Occipital lobe (tissue), 2 donors: Measurements from ENCODE around the gene EFNA5. TPM values are rescaled to one million over a fixed set of nuclear protein-coding genes. Genes with fewer than 3 reads are reported as not detected.

Experiments used
- DNase-seq: peaks from one replicate; lab custom pipeline; 2025; lab: John Stamatoyannopoulos, UW
- total RNA-seq: library from RNA; depleted of rRNA; stranded (reverse); fragments of >200 nt; gene quantifications from one replicate; pipeline ENCODE4 v1.2.3, GENCODE V29; 2014

The EFNA5 gene
- 14.5 TPM for total RNA-seq

GRCh38 chr5:107670932-107671741, at the start of gene EFNA5:
EFNA5 (minus strand) TSS chr5:107670937.
- no peak for DNase-seq

- no peak for DNase-seq
Measured at GRCh38 chr5:107719034-107719606, 48.4 kb upstream of the EFNA5 start.

- no peak for DNase-seq
Measured at GRCh38 chr5:107717816-107718215, 47.1 kb upstream of the EFNA5 start.

GRCh38 chr5:107713228-107713627, 42.5 kb upstream of the EFNA5 start:
- DNase-seq, result no peak

GRCh38 chr5:107712359-107712870, 41.7 kb upstream of the EFNA5 start:
- DNase-seq, result no peak

- DNase-seq, result no peak
Measured at GRCh38 chr5:107705402-107706014, 34.8 kb upstream of the EFNA5 start.

- DNase-seq, result no peak
Measured at GRCh38 chr5:107704681-107705401, 34.1 kb upstream of the EFNA5 start.

- DNase-seq, result no peak
Measured at GRCh38 chr5:107700481-107700880, 29.7 kb upstream of the EFNA5 start.

GRCh38 chr5:107699425-107699824, 28.7 kb upstream of the EFNA5 start:
- DNase-seq, result no peak

- DNase-seq, result no peak
Measured at GRCh38 chr5:107698286-107698685, 27.5 kb upstream of the EFNA5 start.

GRCh38 chr5:107696498-107696897, 25.8 kb upstream of the EFNA5 start:
- no peak for DNase-seq

GRCh38 chr5:107696080-107696479, 25.3 kb upstream of the EFNA5 start:
- DNase-seq, result no peak

GRCh38 chr5:107687937-107688336, 17.2 kb upstream of the EFNA5 start:
- no peak for DNase-seq

GRCh38 chr5:107687404-107687803, 16.7 kb upstream of the EFNA5 start:
- no peak for DNase-seq

- DNase-seq, result no peak
Measured at GRCh38 chr5:107682533-107682932, 11.8 kb upstream of the EFNA5 start.

- no peak for DNase-seq
Measured at GRCh38 chr5:107680799-107681198, 10.1 kb upstream of the EFNA5 start.

- no peak for DNase-seq
Measured at GRCh38 chr5:107680099-107680498, 9.4 kb upstream of the EFNA5 start.

GRCh38 chr5:107676702-107677101, 6.0 kb upstream of the EFNA5 start:
- DNase-seq, result no peak

GRCh38 chr5:107675201-107675600, 4.5 kb upstream of the EFNA5 start:
- no peak for DNase-seq

- DNase-seq, result no peak
Measured at GRCh38 chr5:107674655-107675054, 3.9 kb upstream of the EFNA5 start.

GRCh38 chr5:107673368-107674136, 2.8 kb upstream of the EFNA5 start:
- DNase-seq, result peak; percentile 72
